Epithelial cell of esophagus (primary cell): Measurements from ENCODE around the gene TMA7B.

Experiments
- DNase-seq: peaks from one replicate; pipeline ENCODE4 v3.0.0; 2010; ENCODE audit warnings: low read depth
- H3K4me3 ChIP-seq: 2 replicates; pipeline ENCODE4 v1.5.1; 2011; ENCODE audit warnings: mild to moderate bottlenecking, low read length, control low read depth
- CTCF ChIP-seq: IDR thresholded peaks from 2 replicates; pipeline ENCODE4 v1.5.1; 2011; ENCODE audit warnings: low read depth, mild to moderate bottlenecking, low read length, control low read depth, inconsistent platforms; ENCODE audit not compliant: insufficient read depth; ENCODE audit errors: missing control alignments

TMA7B gene

GRCh38 chr22:39980596-39980995 is 20.4 kb downstream of the TMA7B start:
- TF ChIP-seq CTCF: no peak
- no peak overlapping the region for H3K4me3 ChIP-seq
- no peak for DNase-seq

GRCh38 chr22:39983346-39983745 is 23.1 kb downstream of the TMA7B start:
- no peak overlapping the region for H3K4me3 ChIP-seq
- no peak for DNase-seq
- TF ChIP-seq CTCF: no peak

- peak; percentile 71 for DNase-seq
- no peak for TF ChIP-seq CTCF
- no peak overlapping the region for H3K4me3 ChIP-seq
Observed at GRCh38 chr22:39984006-39984405, 23.8 kb downstream of the TMA7B start.

GRCh38 chr22:39984746-39985145 is 24.5 kb downstream of the TMA7B start:
- DNase-seq: peak; percentile 52
- TF ChIP-seq CTCF: no peak
- no peak overlapping the region for H3K4me3 ChIP-seq

GRCh38 chr22:39985383-39986035 is 25.3 kb downstream of the TMA7B start:
- no peak overlapping the region for H3K4me3 ChIP-seq
- TF ChIP-seq CTCF: no peak
- peak; percentile 81 for DNase-seq

GRCh38 chr22:39988386-39989114 is 28.4 kb downstream of the TMA7B start:
- DNase-seq: peak; percentile 57
- no peak for TF ChIP-seq CTCF
- H3K4me3 ChIP-seq: no peak overlapping the region
